Cardiac atrium fibroblast (primary cell): ENCODE results near the gene METAP1D. TPM values are rescaled to one million over a fixed set of nuclear protein-coding genes. Genes with fewer than 3 reads are reported as not detected.

ENCODE experiments used
- total RNA-seq: library from RNA; depleted of rRNA; stranded (reverse); fragments of >200 nt; gene quantifications from 2 replicates; pipeline ENCODE4 v1.2.3, GENCODE V29; 2015

The METAP1D gene
- total RNA-seq, result 1.8 and 7.6 TPM in 2 replicates

DNA sequence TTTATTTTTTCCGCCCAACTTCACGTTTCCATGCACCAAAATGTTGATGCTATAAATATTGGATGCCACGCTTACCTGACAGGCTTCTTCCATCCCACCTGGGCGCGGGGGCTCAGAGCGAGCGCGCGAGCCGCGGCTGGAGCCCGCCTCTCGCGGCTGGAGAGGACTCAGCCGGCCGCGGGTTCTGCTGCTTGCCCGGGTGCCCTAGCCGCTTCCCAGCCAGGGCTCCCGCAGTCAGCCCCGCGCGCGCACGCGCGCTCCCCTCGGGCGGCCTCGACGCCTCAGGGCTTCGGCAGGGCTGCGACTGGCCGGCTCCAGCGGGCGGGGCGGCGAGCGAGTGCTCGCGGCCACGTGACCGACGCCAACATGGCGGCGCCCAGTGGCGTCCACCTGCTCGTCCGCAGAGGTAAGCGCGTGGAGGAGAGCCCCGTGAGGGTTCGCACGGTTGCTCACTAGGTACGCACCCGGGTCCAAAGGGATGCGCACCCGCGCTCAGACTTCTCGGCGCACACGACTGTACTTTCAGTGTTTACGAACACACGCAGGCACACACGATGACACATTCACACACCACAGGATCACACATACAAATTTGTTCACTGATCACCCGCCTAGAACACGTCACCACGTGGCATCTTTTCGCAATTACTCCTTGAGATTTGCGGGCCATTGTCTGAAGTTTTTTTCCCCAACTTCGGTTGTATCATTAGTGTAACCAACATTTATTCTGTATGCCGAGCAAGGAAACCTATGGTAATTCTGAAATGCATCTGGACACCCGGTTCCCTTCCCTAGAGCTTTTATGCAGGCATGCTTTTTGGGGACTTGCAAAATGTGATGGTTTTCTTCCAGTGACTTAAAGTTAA lies at the start of gene METAP1D:
Gene METAP1D, plus strand, starts transcription at position 350 of the 866 bp plus-strand sequence. Its CDS starts 17 bp downstream, at position 367.

DNA sequence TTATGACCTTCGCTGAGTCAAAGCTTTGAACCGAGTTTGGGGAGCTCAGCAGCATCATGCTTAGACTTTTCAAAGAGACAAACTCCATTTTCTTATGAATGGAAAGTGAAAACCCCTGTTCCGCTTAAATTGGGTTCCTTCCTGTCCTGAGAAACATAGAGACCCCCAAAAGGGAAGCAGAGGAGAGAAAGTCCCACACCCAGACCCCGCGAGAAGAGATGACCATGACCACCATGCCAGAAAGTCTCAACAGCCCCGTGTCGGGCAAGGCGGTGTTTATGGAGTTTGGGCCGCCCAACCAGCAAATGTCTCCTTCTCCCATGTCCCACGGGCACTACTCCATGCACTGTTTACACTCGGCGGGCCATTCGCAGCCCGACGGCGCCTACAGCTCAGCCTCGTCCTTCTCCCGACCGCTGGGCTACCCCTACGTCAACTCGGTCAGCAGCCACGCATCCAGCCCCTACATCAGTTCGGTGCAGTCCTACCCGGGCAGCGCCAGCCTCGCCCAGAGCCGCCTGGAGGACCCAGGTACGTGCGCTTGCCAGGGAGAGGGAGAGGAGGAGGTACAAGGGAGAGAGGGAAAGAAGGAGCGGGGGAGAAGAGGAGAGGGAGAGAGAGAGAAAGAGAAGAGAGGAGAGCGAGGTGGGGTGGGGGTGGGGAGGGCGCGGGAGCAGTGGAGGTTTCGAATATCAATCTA lies 85.9 kb downstream of the METAP1D start, which contains the start of gene DLX1:
Gene DLX1, plus strand, starts transcription at position 48 of the 700 bp plus-strand sequence. Its CDS starts 171 bp downstream, at position 219.

DNA sequence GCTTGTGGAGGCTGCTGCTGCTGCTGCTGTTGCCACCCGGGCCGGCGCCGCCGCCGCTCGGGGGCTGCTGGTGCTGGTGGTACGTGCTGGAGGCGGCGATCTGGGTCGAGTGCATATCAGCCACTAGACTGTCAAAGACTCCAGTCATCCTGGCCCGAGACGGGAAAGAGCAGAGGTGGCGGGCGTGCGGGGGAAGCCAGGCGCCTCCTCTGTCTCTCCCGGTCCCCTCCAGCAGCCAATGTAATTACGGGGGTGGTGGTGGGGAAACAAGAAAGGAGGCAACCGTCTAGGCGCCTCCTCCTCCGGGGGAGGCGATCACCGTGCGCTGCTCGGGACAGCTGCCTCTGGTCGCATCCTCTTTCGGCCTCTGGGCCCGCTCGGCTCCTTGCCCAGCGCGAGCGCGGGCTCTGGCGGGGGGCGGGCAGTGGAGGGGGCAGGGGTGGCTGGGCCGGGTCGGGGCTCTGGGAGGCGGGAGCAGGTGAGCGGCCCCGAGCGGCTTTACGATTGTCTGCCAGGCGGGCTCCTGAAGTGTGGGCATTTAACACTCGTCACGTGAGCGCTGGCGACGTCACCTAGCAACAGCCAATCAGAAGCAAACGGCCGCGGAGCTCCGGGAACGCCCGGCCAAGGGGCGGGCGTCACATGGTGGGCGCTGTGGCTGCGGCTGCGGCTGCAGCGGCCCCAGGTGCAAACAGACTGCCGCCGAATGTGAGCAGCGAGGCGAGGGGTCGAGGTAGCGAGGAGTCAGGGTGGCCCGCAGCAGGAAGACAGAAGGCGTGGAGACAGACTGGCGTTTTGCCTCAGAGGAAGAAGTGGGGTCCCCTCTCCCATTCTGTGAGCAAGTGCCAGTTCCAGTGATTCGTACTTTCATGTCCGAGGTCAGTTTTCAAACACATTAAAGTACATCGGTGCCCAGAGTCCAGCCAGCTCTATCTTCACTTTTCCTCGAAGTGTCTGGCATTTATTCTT lies 102.9 kb downstream of the METAP1D start, which contains the start of gene DLX2:
Gene DLX2, minus strand, starts transcription at position 510 of the 969 bp plus-strand sequence. Its CDS starts 362 bp downstream, at position 148.

Other genes with a start within 250 kb of the METAP1D start
- 9.0 and 17.5 TPM in 2 replicates for gene SLC25A12, start 105.7 kb upstream of the METAP1D start, total RNA-seq
- 18.8 and 24.5 TPM in 2 replicates for gene HAT1, start 77.5 kb upstream of the METAP1D start, total RNA-seq
- not detected in 2 replicates for gene DLX1, start 85.6 kb downstream of the METAP1D start, total RNA-seq
- gene DLX2, start 102.9 kb downstream of the METAP1D start, total RNA-seq, result under 0.01 and 0.16 TPM in 2 replicates